Right lobe of liver (tissue), 4 donors: ENCODE measurements around the gene ATXN1.

ENCODE experiments used
- POLR2A ChIP-seq: fragments of 450-650 bp; IDR thresholded peaks from one replicate; pipeline ENCODE4 v1.6.1; 2017; ENCODE audit warnings: antibody characterized with exemption, mild to moderate bottlenecking
- TF ChIP-seq, protein P1 (sequence below), 4 donors: fragments of 200-600 bp in 3 of 4; fragments of 450-650 bp in 1 of 4; IDR thresholded peaks; one replicate each; pipeline versions ENCODE4 v1.5.1 to v1.8.0; 2016 to 2022; ENCODE audit warnings: antibody characterized with exemption in 4 of 4, mild to moderate bottlenecking in 2 of 4
- donor health status: DM: no; HTN: no; CAD: no.
- donor health status: DM: no; HTN: no; CAD: no.
- donor health status: DM: no; HTN: yes; CAD: no.

DNA sequence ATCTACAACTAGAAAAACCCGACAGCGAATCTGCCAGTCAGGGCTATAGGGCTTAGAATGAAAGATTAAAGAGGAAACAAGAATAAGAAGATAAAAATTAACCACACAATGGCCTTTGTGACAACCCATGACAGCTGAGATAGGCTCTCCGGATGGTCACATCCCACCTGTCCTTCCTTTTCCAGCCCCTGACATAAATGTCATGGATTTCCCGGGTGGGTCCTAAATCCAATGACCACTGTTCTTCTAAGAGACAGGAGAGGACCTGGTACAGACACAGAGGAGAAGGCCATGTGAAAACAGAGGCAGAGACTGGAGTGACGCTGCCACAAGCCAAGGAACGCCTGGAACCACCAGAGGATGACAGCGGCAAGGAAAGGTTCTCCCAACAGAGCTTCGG lies 41.8 kb downstream of the ATXN1 start:
- TF ChIP-seq, protein P1, sequence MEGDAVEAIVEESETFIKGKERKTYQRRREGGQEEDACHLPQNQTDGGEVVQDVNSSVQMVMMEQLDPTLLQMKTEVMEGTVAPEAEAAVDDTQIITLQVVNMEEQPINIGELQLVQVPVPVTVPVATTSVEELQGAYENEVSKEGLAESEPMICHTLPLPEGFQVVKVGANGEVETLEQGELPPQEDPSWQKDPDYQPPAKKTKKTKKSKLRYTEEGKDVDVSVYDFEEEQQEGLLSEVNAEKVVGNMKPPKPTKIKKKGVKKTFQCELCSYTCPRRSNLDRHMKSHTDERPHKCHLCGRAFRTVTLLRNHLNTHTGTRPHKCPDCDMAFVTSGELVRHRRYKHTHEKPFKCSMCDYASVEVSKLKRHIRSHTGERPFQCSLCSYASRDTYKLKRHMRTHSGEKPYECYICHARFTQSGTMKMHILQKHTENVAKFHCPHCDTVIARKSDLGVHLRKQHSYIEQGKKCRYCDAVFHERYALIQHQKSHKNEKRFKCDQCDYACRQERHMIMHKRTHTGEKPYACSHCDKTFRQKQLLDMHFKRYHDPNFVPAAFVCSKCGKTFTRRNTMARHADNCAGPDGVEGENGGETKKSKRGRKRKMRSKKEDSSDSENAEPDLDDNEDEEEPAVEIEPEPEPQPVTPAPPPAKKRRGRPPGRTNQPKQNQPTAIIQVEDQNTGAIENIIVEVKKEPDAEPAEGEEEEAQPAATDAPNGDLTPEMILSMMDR (IDR thresholded peaks at IDR 0.05) = no peak
- TF ChIP-seq POLR2A = no peak
